Prostate gland (tissue), 2 donors: Measurements from ENCODE around the gene PFDN1. TPM values are rescaled to one million over a fixed set of nuclear protein-coding genes. Genes with fewer than 3 reads are reported as not detected.

ENCODE experiments used
- DNase-seq: peaks from one replicate; pipeline ENCODE4 v3.0.0-alpha.2; 2019; ENCODE audit warnings: low spot score
- H3K27ac ChIP-seq, 2 donors: fragments of 200-600 bp; sonication (generic); 2 replicates each; pipeline ENCODE4 v1.5.1; 2017 to 2019
- H3K27me3 ChIP-seq: fragments of 200-600 bp; sonication (generic); replicated peaks from 2 replicates; pipeline ENCODE4 v1.5.1; 2019; ENCODE audit not compliant: insufficient read depth
- H3K36me3 ChIP-seq, 2 donors: fragments of 200-600 bp; sonication (generic); 1 replicate in 1 of 2; 2 replicates in 1 of 2; pipeline versions ENCODE4 v1.5.1 to v1.8.1; 2017 to 2019
- H3K4me1 ChIP-seq: fragments of 200-600 bp; sonication (generic); replicated peaks from 2 replicates; pipeline ENCODE4 v1.5.1; 2019
- H3K4me3 ChIP-seq, 2 donors: fragments of 200-600 bp; sonication (generic); 2 replicates each; pipeline ENCODE4 v1.5.1; 2017 to 2019
- H3K9me3 ChIP-seq: fragments of 200-600 bp; sonication (generic); 2 replicates; pipeline ENCODE4 v1.5.1; 2017
- POLR2A ChIP-seq: fragments of 450-650 bp; IDR thresholded peaks from one replicate; pipeline ENCODE4 v1.6.1; 2016; ENCODE audit warnings: antibody characterized with exemption, mild to moderate bottlenecking
- POLR2AphosphoS5 ChIP-seq: sonication (generic); formaldehyde crosslinking; IDR thresholded peaks from one replicate; pipeline ENCODE4 v1.6.1; 2017; ENCODE audit warnings: antibody characterized with exemption
- WGBS: methylation state at CpG from one replicate; pipeline ENCODE4 v1.1.5; 2018; 5-methylcytosine and 5-hydroxymethylcytosine counted together
- intact Hi-C: fragments of 100-400 bp; cut with DNase I; formaldehyde crosslinking; loops from one replicate; pipeline ENCODE4 v1.14.2; 2022
- total RNA-seq, 2 donors: library from RNA; depleted of rRNA; stranded (reverse); fragments of >200 nt; gene quantifications; one replicate each; pipeline ENCODE4 v1.1.0, GENCODE V29; 2016
- TF ChIP-seq, protein P1 (sequence below), 4 experiments: fragments of 200-600 bp in 2 of 4; fragments of 450-650 bp in 2 of 4; sonication (generic) in 2 of 4; IDR thresholded peaks; 1 replicate in 3 of 4; 2 replicates in 1 of 4; pipeline ENCODE4 v1.5.1; 2016 to 2019; ENCODE audit warnings: antibody characterized with exemption in 4 of 4, mild to moderate bottlenecking in 2 of 4, moderate library complexity in 2 of 4

The PFDN1 gene
- total RNA-seq, 2 donors from 2014 or later = 88.0 to 145 TPM

DNA sequence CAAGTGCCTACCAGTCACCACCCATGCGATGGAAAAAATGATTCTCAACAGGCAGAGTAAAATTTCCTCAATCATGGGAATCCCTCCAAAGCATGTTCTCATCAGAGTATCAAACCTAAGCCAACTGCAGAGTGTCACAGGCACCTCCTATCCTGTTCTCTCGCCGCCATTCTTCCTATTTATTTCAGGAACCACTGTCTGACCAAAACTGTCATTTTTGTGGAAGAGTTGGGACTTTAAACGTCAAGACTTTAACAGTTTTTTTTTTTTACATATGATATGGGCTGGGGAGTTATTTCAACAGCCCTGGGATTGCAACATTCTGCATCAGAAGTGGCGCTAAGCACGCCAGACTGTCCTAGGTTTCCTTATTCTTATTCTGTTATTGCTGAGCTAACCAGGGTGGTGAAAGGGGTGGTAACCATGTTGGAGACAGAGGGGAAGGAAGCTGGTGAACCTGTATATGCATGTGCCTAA, 29.5 kb downstream of the PFDN1 start:
- no peak for DNase-seq
- Histone ChIP-seq H3K27me3 (no peaks in the 10 kb centered on the region), H3K4me3 (no peak overlapping the region), H3K36me3 (no peaks in the 10 kb centered on the region), H3K27ac (no peak overlapping the region), H3K4me1 (no peaks in the 10 kb centered on the region), H3K9me3 (no peaks in the 10 kb centered on the region)
- TF ChIP-seq, protein P1, sequence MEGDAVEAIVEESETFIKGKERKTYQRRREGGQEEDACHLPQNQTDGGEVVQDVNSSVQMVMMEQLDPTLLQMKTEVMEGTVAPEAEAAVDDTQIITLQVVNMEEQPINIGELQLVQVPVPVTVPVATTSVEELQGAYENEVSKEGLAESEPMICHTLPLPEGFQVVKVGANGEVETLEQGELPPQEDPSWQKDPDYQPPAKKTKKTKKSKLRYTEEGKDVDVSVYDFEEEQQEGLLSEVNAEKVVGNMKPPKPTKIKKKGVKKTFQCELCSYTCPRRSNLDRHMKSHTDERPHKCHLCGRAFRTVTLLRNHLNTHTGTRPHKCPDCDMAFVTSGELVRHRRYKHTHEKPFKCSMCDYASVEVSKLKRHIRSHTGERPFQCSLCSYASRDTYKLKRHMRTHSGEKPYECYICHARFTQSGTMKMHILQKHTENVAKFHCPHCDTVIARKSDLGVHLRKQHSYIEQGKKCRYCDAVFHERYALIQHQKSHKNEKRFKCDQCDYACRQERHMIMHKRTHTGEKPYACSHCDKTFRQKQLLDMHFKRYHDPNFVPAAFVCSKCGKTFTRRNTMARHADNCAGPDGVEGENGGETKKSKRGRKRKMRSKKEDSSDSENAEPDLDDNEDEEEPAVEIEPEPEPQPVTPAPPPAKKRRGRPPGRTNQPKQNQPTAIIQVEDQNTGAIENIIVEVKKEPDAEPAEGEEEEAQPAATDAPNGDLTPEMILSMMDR (IDR thresholded peaks at IDR 0.05) = no peak
- TF ChIP-seq POLR2AphosphoS5 (no peak), POLR2A (no peak)
- intact Hi-C loops = no loop called here
- WGBS = 93% methylated on average over 6 of the region's 6 CpGs

DNA sequence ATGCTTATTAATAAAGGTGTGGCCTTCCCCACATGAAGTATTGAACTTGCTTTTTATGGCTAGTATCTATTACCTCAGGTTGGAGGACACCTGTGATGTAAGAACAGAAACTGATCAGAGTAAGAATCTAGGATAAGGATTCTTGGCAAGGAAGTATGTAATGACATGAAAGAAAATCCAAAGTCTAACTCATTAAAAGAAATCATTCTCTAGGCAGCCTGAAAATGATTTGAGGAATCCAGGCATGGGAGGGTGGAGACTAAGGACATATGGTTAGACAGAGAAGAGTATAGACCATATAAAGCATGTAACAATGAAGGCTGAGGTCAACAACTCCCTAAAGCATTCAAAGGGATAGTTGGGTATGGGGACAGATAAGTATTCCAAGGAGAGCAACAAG, 32.9 kb downstream of the PFDN1 start:
- intact Hi-C loops = no loop called here
- H3K4me3 ChIP-seq = no peak overlapping the region
- no peak for DNase-seq
- H3K4me1 ChIP-seq = no peaks in the 10 kb centered on the region
- H3K36me3 ChIP-seq = no peaks in the 10 kb centered on the region
- H3K27ac ChIP-seq = no peak overlapping the region
- H3K27me3 ChIP-seq = no peaks in the 10 kb centered on the region
- no peaks in the 10 kb centered on the region for H3K9me3 ChIP-seq
- TF ChIP-seq POLR2A (no peak), POLR2AphosphoS5 (no peak)
- TF ChIP-seq, protein P1 (IDR thresholded peaks at IDR 0.05) = no peak

DNA sequence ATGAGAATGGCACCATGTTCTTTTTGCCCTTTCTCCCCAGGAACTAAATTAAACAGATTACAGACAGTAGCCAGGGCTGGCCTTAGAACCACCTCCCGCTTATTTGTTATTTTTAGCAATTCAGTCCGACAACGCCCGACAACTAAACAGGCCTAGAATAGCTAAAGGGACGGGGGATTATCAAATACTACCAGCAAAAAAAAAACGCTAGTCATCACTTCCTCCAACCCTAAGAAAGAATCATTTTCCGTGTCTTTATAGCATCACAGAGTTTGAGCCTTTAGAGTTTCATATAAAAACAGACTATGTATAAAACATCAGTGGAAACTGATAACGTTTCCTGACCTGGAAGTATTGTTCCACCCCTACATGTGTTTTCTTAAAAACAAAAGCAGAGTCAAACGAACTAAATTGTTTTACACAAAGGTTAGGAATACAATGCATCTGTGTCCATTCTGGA, 35.3 kb downstream of the PFDN1 start:
- TF ChIP-seq POLR2AphosphoS5 (no peak), POLR2A (no peak)
- TF ChIP-seq, protein P1 (IDR thresholded peaks at IDR 0.05) = no peak
- peaks cover 2% of the 10 kb centered on the region for H3K4me1 ChIP-seq
- intact Hi-C loops = no loop called here
- no peaks in the 10 kb centered on the region for H3K9me3 ChIP-seq
- no peak for DNase-seq
- no peaks in the 10 kb centered on the region for H3K36me3 ChIP-seq
- H3K27ac ChIP-seq = no peak overlapping the region
- H3K27me3 ChIP-seq = no peaks in the 10 kb centered on the region
- no peak overlapping the region for H3K4me3 ChIP-seq
- 79% methylated on average over 9 of the region's 9 CpGs for WGBS

DNA sequence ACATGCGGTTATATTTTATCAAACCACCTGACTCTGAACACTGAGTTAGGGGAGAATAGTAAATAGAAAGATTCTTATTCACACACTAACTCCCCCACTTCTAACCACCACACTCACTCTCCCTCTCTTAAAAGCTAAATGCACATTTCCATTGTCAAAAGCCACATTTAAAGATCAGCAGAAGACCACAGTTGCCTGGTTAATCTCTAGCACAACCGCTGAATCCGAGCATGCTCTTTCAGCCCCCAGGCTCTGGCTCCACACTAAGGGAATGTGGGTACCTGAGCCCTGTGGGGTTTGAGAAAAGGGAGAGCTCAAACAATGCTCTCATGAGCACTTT, 35.7 kb downstream of the PFDN1 start:
- no peak for TF ChIP-seq POLR2AphosphoS5
- TF ChIP-seq, protein P1 (IDR thresholded peaks at IDR 0.05) = no peak
- no peak for TF ChIP-seq POLR2A
- Histone ChIP-seq H3K27ac (no peak overlapping the region), H3K4me3 (no peak overlapping the region), H3K27me3 (no peaks in the 10 kb centered on the region), H3K9me3 (no peaks in the 10 kb centered on the region), H3K36me3 (no peaks in the 10 kb centered on the region), H3K4me1 (peaks cover 2% of the 10 kb centered on the region)
- no peak for DNase-seq
- intact Hi-C loops = no loop called here
- 91% methylated on average over 3 of the region's 3 CpGs for WGBS

DNA sequence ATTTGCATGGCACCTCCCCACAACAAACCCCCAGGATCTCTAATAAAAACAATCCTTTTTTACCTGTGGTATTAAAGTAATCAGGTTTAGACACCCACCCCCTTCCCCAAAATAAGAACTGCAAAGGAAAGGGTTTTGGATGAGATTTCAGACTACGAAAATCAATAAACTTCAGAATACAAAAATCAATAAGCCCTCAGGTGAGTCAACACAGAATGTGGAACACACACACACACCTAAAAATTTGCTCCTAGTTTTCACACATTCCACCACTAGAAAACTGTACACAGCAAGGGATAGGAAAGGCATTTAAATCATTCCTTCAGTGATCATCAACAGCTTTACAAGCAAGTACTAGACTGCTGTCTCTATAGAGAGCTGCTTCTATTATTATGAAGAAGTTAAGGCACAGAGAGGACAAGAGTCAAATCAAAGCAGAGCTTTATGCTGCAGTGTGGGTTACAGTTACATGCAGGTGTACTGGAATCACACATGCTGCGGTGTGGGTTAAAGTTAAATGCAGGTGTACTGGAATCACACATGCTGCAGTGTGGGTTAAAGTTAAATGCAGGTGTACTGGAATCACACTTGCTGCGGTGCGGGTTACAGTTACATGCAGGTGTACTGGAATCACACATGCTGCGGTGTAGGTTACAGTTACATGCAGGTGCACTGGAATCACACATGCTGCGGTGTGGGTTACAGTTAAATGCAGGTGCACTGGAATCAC, 36.3 kb downstream of the PFDN1 start:
- 92% methylated on average over 6 of the region's 6 CpGs for WGBS
- intact Hi-C loops = no loop called here
- DNase-seq = no peak
- Histone ChIP-seq H3K4me3 (no peak overlapping the region), H3K9me3 (no peaks in the 10 kb centered on the region), H3K36me3 (no peaks in the 10 kb centered on the region), H3K27me3 (no peaks in the 10 kb centered on the region), H3K4me1 (peaks cover 2% of the 10 kb centered on the region), H3K27ac (no peak overlapping the region)
- no peak for TF ChIP-seq POLR2A
- TF ChIP-seq, protein P1 (IDR thresholded peaks at IDR 0.05) = no peak
- TF ChIP-seq POLR2AphosphoS5 = no peak
